SH-SY5Y (cell line): Measurements from ENCODE around the gene PAX2.

ENCODE experiments used
- GATA2 ChIP-seq: IDR thresholded peaks from 2 replicates; pipeline ENCODE4 v1.6.1; 2011; ENCODE audit warnings: mild to moderate bottlenecking, low read depth, low read length
- GATA3 ChIP-seq: IDR thresholded peaks from 2 replicates; pipeline ENCODE4 v1.6.1; 2011; ENCODE audit warnings: low read depth, mild to moderate bottlenecking, low read length, moderate library complexity

The PAX2 gene

DNA sequence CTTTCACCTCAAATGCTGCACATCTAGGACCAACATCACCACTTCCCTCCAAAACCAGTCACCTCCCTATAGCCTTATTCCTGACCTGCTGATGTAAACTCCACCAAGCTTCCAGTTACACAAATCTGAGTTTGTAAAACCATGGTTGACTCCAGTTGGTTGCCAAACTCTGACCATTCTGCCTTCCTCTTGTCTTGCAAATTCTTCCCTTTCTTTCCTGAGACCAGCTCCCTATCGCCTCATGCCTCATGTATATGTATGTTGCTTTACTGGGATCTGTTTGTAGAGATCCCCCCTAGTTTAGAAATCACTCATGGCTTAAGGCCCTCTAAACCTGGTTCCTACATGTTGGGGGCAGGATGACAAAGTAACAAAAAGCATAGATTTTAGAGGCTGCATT is 31.3 kb downstream of the PAX2 start:
- no peak for TF ChIP-seq GATA3
- no peak for TF ChIP-seq GATA2

DNA sequence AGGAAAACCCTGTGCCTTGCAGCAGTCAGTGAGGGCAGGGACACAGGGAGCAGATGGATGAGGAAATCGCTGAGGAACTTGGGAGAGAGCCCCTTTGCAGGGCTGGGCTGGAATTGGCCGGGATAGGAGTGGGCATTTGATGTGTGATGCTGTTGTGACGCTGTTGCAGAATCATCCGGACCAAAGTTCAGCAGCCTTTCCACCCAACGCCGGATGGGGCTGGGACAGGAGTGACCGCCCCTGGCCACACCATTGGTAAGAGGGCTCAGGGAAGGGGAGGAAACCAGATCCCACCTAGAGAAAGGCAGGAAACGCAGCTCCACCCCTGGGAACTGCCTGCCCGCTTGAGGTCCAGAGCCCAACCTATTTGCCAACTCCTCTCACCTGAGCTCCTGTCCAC is 33.9 kb downstream of the PAX2 start:
- no peak for TF ChIP-seq GATA3
- no peak for TF ChIP-seq GATA2

GRCh38 chr10:100780324-100780723 is 34.9 kb downstream of the PAX2 start:
- no peak for TF ChIP-seq GATA3
- no peak for TF ChIP-seq GATA2

- no peak for TF ChIP-seq GATA3
- no peak for TF ChIP-seq GATA2
Observed at GRCh38 chr10:100781145-100781665, 35.8 kb downstream of the PAX2 start.

DNA sequence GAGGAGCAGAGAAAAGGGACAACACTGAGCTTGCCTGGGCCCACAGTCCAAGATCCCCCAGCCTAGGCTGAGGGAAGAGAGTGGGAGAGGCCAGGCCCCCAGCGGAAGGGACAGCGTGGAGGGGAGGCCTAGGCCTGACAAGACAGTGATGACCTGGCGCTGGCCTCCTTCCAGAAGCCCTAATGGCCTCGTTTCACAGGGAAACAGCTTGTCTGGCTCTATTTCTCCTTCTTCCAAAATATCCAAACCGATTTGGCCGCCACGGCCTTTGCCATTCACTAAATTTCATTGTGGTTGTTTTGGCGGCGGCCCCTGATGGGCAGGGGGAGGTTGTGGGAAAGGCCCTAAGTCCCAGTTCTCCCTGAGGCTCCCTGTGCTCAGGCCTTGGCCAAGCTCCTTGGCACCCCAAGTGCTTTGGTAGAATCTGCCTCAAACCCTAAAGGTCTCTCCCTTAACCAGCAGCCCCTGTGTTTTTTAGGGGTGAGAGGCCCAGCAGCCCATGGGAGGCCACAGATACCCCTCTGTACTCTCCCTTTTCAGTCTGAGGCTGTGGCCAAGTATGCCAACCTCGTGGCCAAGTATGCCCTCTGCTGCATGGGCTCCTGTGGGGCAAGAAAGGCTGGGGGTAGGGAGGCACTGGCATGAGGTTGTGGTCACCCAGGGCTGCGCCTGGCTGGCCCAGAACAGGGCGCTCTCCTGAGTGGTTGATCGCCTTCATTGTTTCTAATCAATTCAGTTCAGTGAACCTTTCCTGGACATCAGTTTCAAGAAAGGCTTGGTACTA is 37.3 kb downstream of the PAX2 start:
- TF ChIP-seq GATA3: no peak
- no peak for TF ChIP-seq GATA2

DNA sequence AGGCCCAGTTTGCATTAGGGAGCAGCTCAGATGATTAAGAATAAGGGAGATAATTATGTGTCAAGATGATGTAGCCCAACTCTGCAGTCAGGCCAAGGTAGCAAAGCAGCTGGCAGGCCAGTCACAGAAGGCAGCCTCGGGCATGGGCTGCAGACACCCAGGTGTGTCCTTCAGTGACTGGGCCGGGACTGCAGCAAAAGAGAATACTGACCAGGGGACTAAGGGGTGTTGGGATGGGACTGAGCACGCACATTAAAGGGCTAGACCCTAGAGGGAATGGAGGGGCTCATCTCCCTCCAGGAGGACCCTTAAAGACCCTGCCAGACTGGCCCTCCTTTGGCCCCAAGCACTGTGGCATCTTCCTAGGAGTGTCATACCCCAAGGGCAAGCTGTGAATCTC is 38.7 kb downstream of the PAX2 start:
- TF ChIP-seq GATA3: no peak
- TF ChIP-seq GATA2: no peak

GRCh38 chr10:100786591-100786990 is 41.2 kb downstream of the PAX2 start:
- no peak for TF ChIP-seq GATA3
- no peak for TF ChIP-seq GATA2

- TF ChIP-seq GATA2 (peak; percentile 55; the same call in 1 of the 2 replicates), GATA3 (no peak)
Observed at GRCh38 chr10:100788002-100788903, 42.9 kb downstream of the PAX2 start.

DNA sequence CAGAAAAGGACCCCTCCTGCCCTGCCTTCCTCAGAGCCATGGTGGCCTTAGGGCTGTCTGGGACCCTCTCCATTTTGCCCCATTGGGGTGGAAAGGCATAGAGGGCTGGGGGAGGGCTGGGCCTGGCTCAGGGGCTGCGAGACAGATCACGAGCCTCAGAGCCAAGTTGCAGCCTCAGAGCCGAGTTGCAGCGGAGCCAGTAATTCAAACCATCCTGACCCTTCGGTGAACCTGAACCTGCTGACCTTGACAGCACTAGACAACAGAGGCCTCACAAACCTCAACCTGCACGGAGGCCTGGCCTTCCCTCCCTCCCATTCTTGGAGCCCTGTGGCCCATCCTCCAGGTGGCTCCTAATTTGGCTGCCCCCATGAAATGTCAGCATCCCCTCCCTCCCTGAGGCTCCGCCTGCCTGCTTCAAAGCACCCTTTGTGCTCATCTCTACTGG is 45.4 kb downstream of the PAX2 start:
- TF ChIP-seq GATA2: no peak
- TF ChIP-seq GATA3: no peak

- TF ChIP-seq GATA2 (no peak), GATA3 (no peak)
Observed at GRCh38 chr10:100791369-100792058, 46.1 kb downstream of the PAX2 start.

DNA sequence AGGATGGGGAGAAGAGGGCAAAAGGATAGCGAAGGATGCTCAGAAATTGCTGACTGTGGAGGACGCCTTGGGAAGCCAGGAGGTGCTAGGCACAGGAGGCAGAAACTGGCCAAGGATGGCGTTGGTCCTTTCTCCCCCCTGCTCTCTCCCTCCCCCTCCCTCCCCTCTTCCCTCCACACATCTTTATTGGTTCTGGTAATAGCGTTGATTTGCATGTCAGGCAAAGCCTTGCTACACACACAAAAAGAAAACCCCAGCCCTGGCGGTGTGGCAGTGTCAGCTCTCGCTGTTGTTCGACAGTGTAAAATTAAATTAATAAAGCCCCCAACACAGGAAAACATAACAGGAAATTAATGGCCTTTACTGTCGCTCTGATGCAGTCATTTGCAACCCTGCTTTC is 47.2 kb downstream of the PAX2 start:
- TF ChIP-seq GATA3 (no peak), GATA2 (no peak)

GRCh38 chr10:100793055-100793454 is 47.7 kb downstream of the PAX2 start:
- TF ChIP-seq GATA2 (no peak), GATA3 (no peak)

- TF ChIP-seq GATA2 (no peak), GATA3 (no peak)
Observed at GRCh38 chr10:100799881-100800280, 54.5 kb downstream of the PAX2 start.

GRCh38 chr10:100800931-100801330 is 55.5 kb downstream of the PAX2 start:
- TF ChIP-seq GATA3 (no peak), GATA2 (no peak)

- TF ChIP-seq GATA2: no peak
- no peak for TF ChIP-seq GATA3
Observed at GRCh38 chr10:100802196-100802595, 56.8 kb downstream of the PAX2 start.
